ENCODE data around the gene ITPRIPL2. TPM values are rescaled to one million over a fixed set of nuclear protein-coding genes. Genes with fewer than 3 reads are reported as not detected.

The ITPRIPL2 gene
- total RNA-seq, 2 experiments from 2014 or later = 2.1 to 2.3 TPM

- Mint-ChIP-seq H3K36me3 (ENCODE audit: low read depth) (no peaks in the 10 kb centered on the region), H3K9me3 (peaks cover 3% of the 10 kb centered on the region), H3K4me1 (peaks cover 31% of the 10 kb centered on the region), H3K27me3 (peaks cover 4% of the 10 kb centered on the region), H3K4me3 (no peak overlapping the region), H3K27ac (no peak overlapping the region)
- DNase-seq = no peak
- POLR2A ChIA-PET = no interaction called here
- CTCF ChIA-PET = interaction anchor here (0.6 to 1.3 kb wide), 2 partner anchors 13 to 385 kb away, joined by 4 read pairs; no protein-coding TSS in a partner anchor
These were observed 18.5 kb downstream of the ITPRIPL2 start for GRCh38 chr16:19132255-19132654.

- no peak for DNase-seq
- H3K27me3 Mint-ChIP-seq = peaks cover 7% of the 10 kb centered on the region
- ChIA-PET POLR2A (no interaction called here), CTCF (interaction anchor here (0.6 to 1.2 kb wide), 2 partner anchors 11 to 15 kb away, joined by 4 read pairs; no protein-coding TSS in a partner anchor)
- no peak overlapping the region for H3K4me3 Mint-ChIP-seq
- no peaks in the 10 kb centered on the region for H3K36me3 Mint-ChIP-seq (ENCODE audit: low read depth)
- no peak overlapping the region for H3K27ac Mint-ChIP-seq
- H3K9me3 Mint-ChIP-seq = peaks cover 3% of the 10 kb centered on the region
- H3K4me1 Mint-ChIP-seq = peaks cover 25% of the 10 kb centered on the region
These were observed 19.1 kb downstream of the ITPRIPL2 start for GRCh38 chr16:19132898-19133297.

GRCh38 chr16:19133600-19133999 lies 19.8 kb downstream of the ITPRIPL2 start:
- no peak for DNase-seq
- Mint-ChIP-seq H3K4me1 (peaks cover 21% of the 10 kb centered on the region), H3K27ac (no peak overlapping the region), H3K9me3 (peaks cover 3% of the 10 kb centered on the region), H3K27me3 (peaks cover 9% of the 10 kb centered on the region), H3K36me3 (ENCODE audit: low read depth) (no peaks in the 10 kb centered on the region), H3K4me3 (no peak overlapping the region)
- POLR2A ChIA-PET = no interaction called here
- CTCF ChIA-PET = interaction anchor here (0.9 to 1.2 kb wide), 2 partner anchors 11 to 20 kb away, joined by 3 to 4 read pairs; partner anchors contain the start of gene ITPRIPL2

GRCh38 chr16:19135201-19135842 lies 21.6 kb downstream of the ITPRIPL2 start:
- no peak for DNase-seq
- Mint-ChIP-seq H3K27ac (no peak overlapping the region), H3K36me3 (ENCODE audit: low read depth) (no peaks in the 10 kb centered on the region), H3K27me3 (peaks cover 13% of the 10 kb centered on the region), H3K9me3 (no peaks in the 10 kb centered on the region), H3K4me1 (peaks cover 11% of the 10 kb centered on the region), H3K4me3 (no peak overlapping the region)
- ChIA-PET POLR2A (no interaction called here), CTCF (no interaction called here)

GRCh38 chr16:19135896-19136438 lies 22.2 kb downstream of the ITPRIPL2 start:
- H3K27me3 Mint-ChIP-seq = peaks cover 16% of the 10 kb centered on the region
- no peak overlapping the region for H3K4me3 Mint-ChIP-seq
- H3K36me3 Mint-ChIP-seq (ENCODE audit: low read depth) = no peaks in the 10 kb centered on the region
- peaks cover 5% of the 10 kb centered on the region for H3K4me1 Mint-ChIP-seq
- ChIA-PET POLR2A (no interaction called here), CTCF (no interaction called here)
- no peak for DNase-seq
- H3K9me3 Mint-ChIP-seq = no peaks in the 10 kb centered on the region
- H3K27ac Mint-ChIP-seq = no peak overlapping the region

GRCh38 chr16:19136549-19137196 lies 22.9 kb downstream of the ITPRIPL2 start:
- CTCF ChIA-PET = interaction anchor here (0.5 to 1.8 kb wide), 2 partner anchors 24 to 150 kb away, joined by 3 to 7 read pairs; partner anchors contain the start of gene ITPRIPL2
- Mint-ChIP-seq H3K27ac (no peak overlapping the region), H3K4me3 (no peak overlapping the region), H3K4me1 (no peaks in the 10 kb centered on the region), H3K36me3 (ENCODE audit: low read depth) (no peaks in the 10 kb centered on the region), H3K9me3 (no peaks in the 10 kb centered on the region), H3K27me3 (peaks cover 18% of the 10 kb centered on the region)
- POLR2A ChIA-PET = no interaction called here
- no peak for DNase-seq

- Mint-ChIP-seq H3K4me3 (no peak overlapping the region), H3K4me1 (no peaks in the 10 kb centered on the region), H3K27me3 (peaks cover 18% of the 10 kb centered on the region), H3K36me3 (ENCODE audit: low read depth) (no peaks in the 10 kb centered on the region), H3K9me3 (no peaks in the 10 kb centered on the region), H3K27ac (no peak overlapping the region)
- ChIA-PET POLR2A (no interaction called here), CTCF (interaction anchor here (0.5 to 2.2 kb wide), 3 partner anchors 25 to 150 kb away, joined by 3 to 7 read pairs (median 5); partner anchors contain the start of gene ITPRIPL2)
- no peak for DNase-seq
These were observed 23.7 kb downstream of the ITPRIPL2 start for GRCh38 chr16:19137201-19138128.

GRCh38 chr16:19138601-19139000 lies 24.8 kb downstream of the ITPRIPL2 start:
- ChIA-PET CTCF (interaction anchor here (1.0 to 2.2 kb wide), 2 partner anchors 17 to 52 kb away, joined by 4 to 5 read pairs; no protein-coding TSS in a partner anchor), POLR2A (no interaction called here)
- Mint-ChIP-seq H3K27ac (no peak overlapping the region), H3K9me3 (no peaks in the 10 kb centered on the region), H3K4me1 (no peaks in the 10 kb centered on the region), H3K36me3 (ENCODE audit: low read depth) (no peaks in the 10 kb centered on the region), H3K27me3 (peaks cover 18% of the 10 kb centered on the region), H3K4me3 (no peak overlapping the region)
- no peak for DNase-seq

GRCh38 chr16:19139436-19140091 lies 25.8 kb downstream of the ITPRIPL2 start:
- no peak for DNase-seq
- H3K27ac Mint-ChIP-seq = no peak overlapping the region
- no peaks in the 10 kb centered on the region for H3K9me3 Mint-ChIP-seq
- H3K4me3 Mint-ChIP-seq = no peak overlapping the region
- CTCF ChIA-PET = interaction anchor here (2.2 kb wide), 1 partner anchor 53 kb away, joined by 5 read pairs; no protein-coding TSS in a partner anchor
- peaks cover 21% of the 10 kb centered on the region for H3K27me3 Mint-ChIP-seq
- POLR2A ChIA-PET = no interaction called here
- no peaks in the 10 kb centered on the region for H3K36me3 Mint-ChIP-seq (ENCODE audit: low read depth)
- no peaks in the 10 kb centered on the region for H3K4me1 Mint-ChIP-seq

GRCh38 chr16:19140396-19140795 lies 26.6 kb downstream of the ITPRIPL2 start:
- no peaks in the 10 kb centered on the region for H3K36me3 Mint-ChIP-seq (ENCODE audit: low read depth)
- H3K27me3 Mint-ChIP-seq = peaks cover 23% of the 10 kb centered on the region
- no peak overlapping the region for H3K4me3 Mint-ChIP-seq
- no peak overlapping the region for H3K27ac Mint-ChIP-seq
- no peaks in the 10 kb centered on the region for H3K4me1 Mint-ChIP-seq
- POLR2A ChIA-PET = no interaction called here
- CTCF ChIA-PET = no interaction called here
- H3K9me3 Mint-ChIP-seq = no peaks in the 10 kb centered on the region
- DNase-seq = no peak

GRCh38 chr16:19142939-19143598 lies 29.3 kb downstream of the ITPRIPL2 start:
- no peak overlapping the region for H3K27ac Mint-ChIP-seq
- H3K4me3 Mint-ChIP-seq = no peak overlapping the region
- ChIA-PET POLR2A (no interaction called here), CTCF (no interaction called here)
- no peaks in the 10 kb centered on the region for H3K4me1 Mint-ChIP-seq
- DNase-seq = no peak
- H3K27me3 Mint-ChIP-seq = peaks cover 18% of the 10 kb centered on the region
- H3K36me3 Mint-ChIP-seq (ENCODE audit: low read depth) = no peaks in the 10 kb centered on the region
- peaks cover 3% of the 10 kb centered on the region for H3K9me3 Mint-ChIP-seq

GRCh38 chr16:19143599-19143956 lies 29.8 kb downstream of the ITPRIPL2 start:
- peaks cover 7% of the 10 kb centered on the region for H3K9me3 Mint-ChIP-seq
- peaks cover 16% of the 10 kb centered on the region for H3K27me3 Mint-ChIP-seq
- H3K4me3 Mint-ChIP-seq = no peak overlapping the region
- H3K36me3 Mint-ChIP-seq (ENCODE audit: low read depth) = no peaks in the 10 kb centered on the region
- H3K27ac Mint-ChIP-seq = no peak overlapping the region
- ChIA-PET POLR2A (no interaction called here), CTCF (interaction anchor here (1.9 kb wide), 1 partner anchor 13 kb away, joined by 6 read pairs; no protein-coding TSS in a partner anchor)
- H3K4me1 Mint-ChIP-seq = no peaks in the 10 kb centered on the region
- DNase-seq = no peak
